Measurements from ENCODE around the gene TPGS1. TPM values are rescaled to one million over a fixed set of nuclear protein-coding genes. Genes with fewer than 3 reads are reported as not detected.

The TPGS1 gene
- polyA plus RNA-seq, 1 donor, result 10.1 TPM

Other genes with a start within 250 kb of the TPGS1 start
- gene PLPP2, start 216.1 kb upstream of the TPGS1 start, polyA plus RNA-seq (ENCODE audit: insufficient read length), result 0.26 TPM
- 34.9 TPM for gene MIER2, start 162.7 kb upstream of the TPGS1 start, polyA plus RNA-seq (ENCODE audit: insufficient read length)
- 1.3 TPM for gene C2CD4C, start 98.3 kb upstream of the TPGS1 start, polyA plus RNA-seq (ENCODE audit: insufficient read length)
- gene SHC2, start 46.5 kb upstream of the TPGS1 start, polyA plus RNA-seq (ENCODE audit: insufficient read length), result 39.7 TPM
- gene MADCAM1, start 11.0 kb upstream of the TPGS1 start, polyA plus RNA-seq (ENCODE audit: insufficient read length), result 11.9 TPM
- gene CDC34, start 24.3 kb downstream of the TPGS1 start, polyA plus RNA-seq (ENCODE audit: insufficient read length), result 78.5 TPM
- gene GZMM, start 36.6 kb downstream of the TPGS1 start, polyA plus RNA-seq (ENCODE audit: insufficient read length), result 0.21 TPM
- 227 TPM for gene BSG, start 65.1 kb downstream of the TPGS1 start, polyA plus RNA-seq (ENCODE audit: insufficient read length)
- gene HCN2, start 82.4 kb downstream of the TPGS1 start, polyA plus RNA-seq (ENCODE audit: insufficient read length), result 0.09 TPM
- gene POLRMT, start 126.0 kb downstream of the TPGS1 start, polyA plus RNA-seq (ENCODE audit: insufficient read length), result 36.0 TPM
- 0.28 TPM for gene FGF22, start 132.4 kb downstream of the TPGS1 start, polyA plus RNA-seq (ENCODE audit: insufficient read length)
- gene RNF126, start 155.7 kb downstream of the TPGS1 start, polyA plus RNA-seq (ENCODE audit: insufficient read length), result 32.3 TPM
- 17.9 TPM for gene FSTL3, start 168.9 kb downstream of the TPGS1 start, polyA plus RNA-seq (ENCODE audit: insufficient read length)
- gene PRSS57, start 188.0 kb downstream of the TPGS1 start, polyA plus RNA-seq (ENCODE audit: insufficient read length), result 0.32 TPM
- gene PALM, start 201.4 kb downstream of the TPGS1 start, polyA plus RNA-seq (ENCODE audit: insufficient read length), result 47.0 TPM
- gene MISP, start 243.6 kb downstream of the TPGS1 start, polyA plus RNA-seq (ENCODE audit: insufficient read length), result 0.21 TPM

Measured in hindlimb muscle (tissue), 1 donor.